NT2/D1 (cell line): Measurements from ENCODE around the gene LSM14B.

ENCODE experiments used
- DNase-seq: peaks from one replicate; pipeline ENCODE4 v3.0.0-alpha.2; 2011; ENCODE audit warnings: low read depth, low spot score
- H3K27me3 ChIP-seq: 2 replicates; pipeline ENCODE4 v1.6.0; 2011; ENCODE audit warnings: mild to moderate bottlenecking; ENCODE audit not compliant: insufficient read length, insufficient read depth
- H3K36me3 ChIP-seq: 2 replicates; pipeline ENCODE4 v1.6.1; 2011; ENCODE audit warnings: mild to moderate bottlenecking, low read length, mixed read lengths; ENCODE audit not compliant: insufficient read depth, insufficient read length
- H3K4me1 ChIP-seq: 2 replicates; pipeline ENCODE4 v1.5.1; 2011; ENCODE audit not compliant: insufficient read depth, insufficient read length
- H3K4me3 ChIP-seq: 2 replicates; pipeline ENCODE4 v1.5.1; 2011; ENCODE audit warnings: low read depth; ENCODE audit not compliant: insufficient read length
- H3K9ac ChIP-seq: 2 replicates; pipeline ENCODE4 v1.6.0; 2011; ENCODE audit warnings: low read depth; ENCODE audit not compliant: insufficient read length
- H3K9me3 ChIP-seq: 2 replicates; pipeline ENCODE4 v1.5.1; 2011; ENCODE audit warnings: mild to moderate bottlenecking, low read length; ENCODE audit not compliant: insufficient read depth
- SUZ12 ChIP-seq: IDR thresholded peaks from 2 replicates; pipeline ENCODE4 v1.6.1; 2011; ENCODE audit not compliant: insufficient read length, insufficient read depth; ENCODE audit errors: extremely low read depth
- YY1 ChIP-seq: IDR thresholded peaks from 2 replicates; pipeline ENCODE4 v1.6.1; 2011; ENCODE audit not compliant: insufficient read length, insufficient read depth
- ZNF274 ChIP-seq: IDR thresholded peaks from 2 replicates; pipeline ENCODE4 v1.6.1; 2011; ENCODE audit warnings: mild to moderate bottlenecking, low read depth, low read length

Gene LSM14B

DNA sequence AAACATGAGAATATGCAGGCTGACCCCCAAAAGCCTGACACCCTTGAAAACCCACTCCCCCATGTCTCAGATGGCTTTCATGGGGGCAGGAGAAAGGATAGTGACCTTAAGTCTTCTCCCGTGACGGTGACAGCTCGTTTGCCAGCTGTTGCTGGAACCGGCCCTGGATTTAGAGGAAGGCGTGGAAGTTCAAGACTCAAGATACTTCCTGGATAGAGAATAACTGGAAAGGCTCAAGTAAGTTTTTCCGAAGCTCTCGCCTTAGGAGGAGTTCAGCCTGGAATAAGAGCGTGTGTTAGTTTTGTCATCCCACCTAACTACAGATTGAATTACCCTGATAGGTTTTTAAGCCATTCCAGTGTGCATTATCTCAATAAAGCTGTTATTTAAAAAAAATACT, 49.0 kb downstream of the LSM14B start:
- Histone ChIP-seq H3K9me3 (no peaks in the 10 kb centered on the region), H3K36me3 (peaks cover 76% of the 10 kb centered on the region), H3K4me1 (peaks cover under 1% of the 10 kb centered on the region), H3K4me3 (no peak overlapping the region), H3K9ac (no peak overlapping the region), H3K27me3 (no peaks in the 10 kb centered on the region)
- no peak for TF ChIP-seq SUZ12
- no peak for TF ChIP-seq YY1
- no peak for TF ChIP-seq ZNF274
- no peak for DNase-seq

DNA sequence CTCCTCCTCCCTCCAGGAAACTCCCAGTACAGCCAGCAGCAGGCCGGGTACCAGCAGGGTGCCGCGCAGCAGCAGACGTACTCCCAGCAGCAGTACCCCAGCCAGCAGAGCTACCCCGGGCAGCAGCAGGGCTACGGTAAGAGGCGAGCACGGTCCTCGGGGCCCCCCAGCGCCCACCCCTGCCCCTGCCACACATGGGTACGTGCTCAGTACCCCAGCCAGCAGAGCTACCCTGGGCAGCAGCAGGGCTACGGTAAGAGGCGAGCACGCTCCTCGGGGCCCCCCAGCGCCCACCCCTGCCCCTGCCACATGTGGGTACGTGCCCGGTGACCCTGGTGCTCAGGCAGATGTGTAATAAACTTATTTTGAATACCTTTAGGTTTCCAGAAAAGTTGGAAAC, 50.4 kb downstream of the LSM14B start:
- TF ChIP-seq SUZ12 (no peak), ZNF274 (no peak), YY1 (no peak)
- H3K9ac ChIP-seq = no peak overlapping the region
- H3K36me3 ChIP-seq = peaks cover 81% of the 10 kb centered on the region
- no peaks in the 10 kb centered on the region for H3K4me1 ChIP-seq
- no peaks in the 10 kb centered on the region for H3K27me3 ChIP-seq
- H3K4me3 ChIP-seq = no peak overlapping the region
- DNase-seq = no peak
- no peaks in the 10 kb centered on the region for H3K9me3 ChIP-seq

DNA sequence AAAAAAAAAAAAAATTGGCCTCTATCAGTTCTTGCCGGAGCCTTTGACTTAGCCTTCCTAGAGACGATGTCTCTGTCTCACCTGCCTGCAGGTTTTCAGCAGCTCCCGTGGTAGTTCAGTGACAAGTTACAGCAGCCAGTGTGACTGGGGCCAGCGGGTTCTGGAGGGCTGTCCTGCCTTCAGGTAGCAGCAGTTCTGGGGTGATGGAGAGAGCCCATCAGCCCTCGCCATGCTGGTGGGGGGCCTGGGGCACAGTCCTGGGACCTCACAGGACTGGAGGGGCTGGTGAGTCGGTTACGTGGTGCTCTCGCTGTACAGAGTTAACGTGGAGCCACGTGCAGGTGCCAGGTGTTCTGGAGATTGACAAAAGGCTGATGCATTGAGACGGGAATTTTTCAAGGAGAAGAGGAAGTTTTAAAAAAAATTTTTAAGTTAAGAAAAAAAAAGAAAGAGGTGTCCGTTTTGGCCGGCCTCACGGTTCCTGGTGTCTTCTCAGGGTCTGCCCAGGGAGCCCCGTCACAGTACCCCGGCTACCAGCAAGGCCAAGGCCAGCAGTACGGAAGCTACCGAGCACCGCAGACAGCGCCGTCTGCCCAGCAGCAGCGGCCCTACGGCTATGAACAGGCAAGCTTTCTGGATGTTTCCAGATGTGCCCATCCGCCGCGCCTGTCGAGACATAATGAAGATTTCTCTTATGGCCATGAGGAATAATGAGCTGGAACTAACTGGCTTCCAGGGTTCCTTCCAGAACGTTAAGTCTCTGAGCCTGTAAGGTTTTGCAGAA, 51.9 kb downstream of the LSM14B start:
- H3K4me3 ChIP-seq = no peak overlapping the region
- no peaks in the 10 kb centered on the region for H3K4me1 ChIP-seq
- TF ChIP-seq YY1 = no peak
- no peak for TF ChIP-seq SUZ12
- no peak for TF ChIP-seq ZNF274
- H3K27me3 ChIP-seq = no peaks in the 10 kb centered on the region
- no peaks in the 10 kb centered on the region for H3K9me3 ChIP-seq
- no peak for DNase-seq
- H3K36me3 ChIP-seq = peaks cover 77% of the 10 kb centered on the region
- H3K9ac ChIP-seq = no peak overlapping the region

DNA sequence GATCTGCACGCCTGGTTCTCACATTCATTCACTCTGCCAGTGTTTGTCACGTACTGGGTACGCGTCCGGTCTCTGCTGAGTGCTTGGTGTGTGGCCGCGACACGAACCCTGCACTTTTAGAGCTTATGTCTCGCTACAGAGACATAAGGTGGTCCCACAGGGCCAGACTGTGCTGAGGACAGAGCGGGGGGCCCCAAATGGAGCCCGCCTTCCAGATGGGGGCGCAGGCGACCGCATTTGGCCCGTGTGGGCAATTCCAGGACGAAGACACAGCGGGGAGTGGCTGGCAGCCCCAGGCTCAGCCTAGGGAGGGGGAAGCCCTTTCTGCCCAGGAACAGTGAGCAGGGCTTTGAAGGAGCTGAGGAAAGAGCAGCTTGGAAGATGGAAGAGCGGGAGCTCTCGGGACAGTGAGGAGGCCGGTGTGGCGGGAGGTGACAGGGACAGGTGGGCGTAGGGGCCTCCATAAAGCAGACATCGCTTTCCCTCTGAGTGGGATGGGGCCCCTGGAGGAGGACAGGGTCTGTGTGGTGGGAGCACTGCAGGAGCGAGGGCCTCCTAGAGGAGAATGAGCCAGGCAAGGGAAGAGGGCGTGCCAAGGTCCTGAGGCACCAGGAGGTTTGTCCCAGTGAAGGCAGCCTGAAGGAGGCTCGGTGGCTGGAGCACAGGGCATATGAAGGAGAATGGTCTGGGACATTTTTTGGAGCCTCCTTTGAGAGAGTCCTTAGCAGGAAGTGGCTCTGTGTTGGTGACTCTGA, 52.8 kb downstream of the LSM14B start:
- Histone ChIP-seq H3K36me3 (peaks cover 76% of the 10 kb centered on the region), H3K4me3 (no peak overlapping the region), H3K27me3 (no peaks in the 10 kb centered on the region), H3K4me1 (no peaks in the 10 kb centered on the region), H3K9ac (no peak overlapping the region), H3K9me3 (no peaks in the 10 kb centered on the region)
- no peak for TF ChIP-seq YY1
- TF ChIP-seq SUZ12 = no peak
- no peak for TF ChIP-seq ZNF274
- DNase-seq = no peak

DNA sequence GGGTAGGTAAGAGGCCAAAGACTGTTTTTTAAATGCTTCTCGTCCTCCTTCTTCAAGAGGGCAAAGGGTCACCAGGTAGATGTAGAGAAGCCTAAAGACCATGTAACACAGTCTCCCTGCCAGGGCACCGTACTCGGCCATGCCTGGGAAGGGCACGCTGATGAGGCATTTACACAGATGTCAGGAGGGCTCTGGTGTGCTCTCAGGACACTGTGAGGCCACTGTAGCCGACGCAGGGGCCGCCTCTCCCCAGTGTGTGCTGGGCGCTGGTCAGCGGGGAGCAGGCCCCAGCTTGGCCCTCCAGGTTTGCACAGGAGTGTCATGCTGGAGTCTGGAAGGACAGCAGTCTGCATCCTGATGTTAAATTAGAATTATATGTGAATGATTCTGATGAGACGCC, 53.4 kb downstream of the LSM14B start:
- H3K9me3 ChIP-seq = no peaks in the 10 kb centered on the region
- no peak overlapping the region for H3K4me3 ChIP-seq
- H3K36me3 ChIP-seq = peaks cover 78% of the 10 kb centered on the region
- no peaks in the 10 kb centered on the region for H3K4me1 ChIP-seq
- TF ChIP-seq SUZ12 (no peak), YY1 (no peak), ZNF274 (no peak)
- no peaks in the 10 kb centered on the region for H3K27me3 ChIP-seq
- DNase-seq = no peak
- no peak overlapping the region for H3K9ac ChIP-seq

DNA sequence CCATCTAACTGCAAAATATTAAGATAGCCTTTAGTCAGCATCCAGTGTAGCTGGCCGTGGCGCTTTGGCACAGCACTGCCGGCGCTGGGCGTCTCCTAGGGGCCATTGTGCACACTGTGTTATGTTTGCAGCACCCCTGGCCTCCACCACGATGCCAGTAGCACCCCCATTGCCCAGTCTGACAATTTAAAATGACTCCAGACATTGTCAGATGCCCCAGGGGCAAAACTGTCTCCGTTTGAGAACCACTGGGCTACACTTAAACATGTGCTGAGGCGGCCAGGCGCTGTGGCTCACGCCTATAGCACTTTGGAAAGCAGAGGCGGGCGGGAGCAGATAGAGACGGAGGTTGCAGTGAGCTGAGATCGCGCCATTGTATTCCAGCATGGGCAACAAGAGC, 54.6 kb downstream of the LSM14B start:
- TF ChIP-seq SUZ12 (no peak), YY1 (no peak), ZNF274 (no peak)
- Histone ChIP-seq H3K4me3 (no peak overlapping the region), H3K36me3 (peaks cover 85% of the 10 kb centered on the region), H3K27me3 (no peaks in the 10 kb centered on the region), H3K9me3 (no peaks in the 10 kb centered on the region), H3K4me1 (no peaks in the 10 kb centered on the region), H3K9ac (no peak overlapping the region)
- no peak for DNase-seq

DNA sequence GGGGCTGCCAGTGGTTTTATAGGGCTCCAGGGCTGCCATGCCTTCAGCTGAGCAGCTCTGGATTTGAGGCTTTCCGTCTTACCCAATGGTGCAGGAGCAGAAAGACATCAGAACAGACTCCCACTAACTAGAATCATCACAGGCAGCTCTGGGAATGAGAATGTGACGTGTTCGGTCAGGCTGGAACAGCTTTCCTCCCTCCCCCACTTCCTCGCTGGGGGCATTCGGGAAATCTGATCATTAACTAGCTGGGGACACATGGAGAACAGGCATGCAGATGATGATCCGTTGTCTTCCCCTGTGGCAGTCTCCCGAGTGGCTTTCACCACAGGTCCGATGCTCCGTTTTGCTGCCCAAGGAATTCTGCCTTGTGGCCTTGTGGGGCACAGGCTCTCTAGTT, 55.0 kb downstream of the LSM14B start:
- H3K4me3 ChIP-seq = no peak overlapping the region
- H3K4me1 ChIP-seq = no peaks in the 10 kb centered on the region
- H3K9ac ChIP-seq = no peak overlapping the region
- H3K9me3 ChIP-seq = no peaks in the 10 kb centered on the region
- DNase-seq = no peak
- no peaks in the 10 kb centered on the region for H3K27me3 ChIP-seq
- TF ChIP-seq SUZ12 (no peak), ZNF274 (no peak), YY1 (no peak)
- peaks cover 81% of the 10 kb centered on the region for H3K36me3 ChIP-seq
